ENCODE results near the gene KATNAL1.
"Not testable (repeated sequence)": the region's sequence is repeated elsewhere in the genome, so short reads cannot be mapped to it uniquely, and the experiment has no call there.

KATNAL1 gene

DNA sequence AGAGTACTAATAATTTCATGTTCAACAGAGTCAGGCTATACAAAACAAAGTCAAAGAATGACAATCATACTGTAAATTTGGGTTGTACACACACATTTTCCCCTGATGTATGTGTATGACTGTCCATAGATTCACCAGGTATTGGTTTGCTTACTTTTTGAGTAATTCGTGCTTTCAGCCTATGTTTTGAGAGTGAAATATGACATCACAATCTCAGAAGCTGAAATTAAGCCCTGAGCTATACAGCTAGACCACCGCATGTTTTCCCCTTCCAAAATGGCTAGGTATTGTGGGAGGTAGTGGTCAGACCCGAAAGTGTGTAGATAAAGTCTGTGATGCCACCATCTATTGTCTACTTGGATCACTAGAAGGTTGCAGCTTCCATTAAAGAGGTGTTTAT is 102.8 kb downstream of the KATNAL1 start:
- DNase-seq, result no peak

GRCh38 chr13:30196025-30196424 is 111.3 kb downstream of the KATNAL1 start:
- peak; percentile 20 for DNase-seq

- DNase-seq, result no peak
These were observed 112.4 kb downstream of the KATNAL1 start for GRCh38 chr13:30194906-30195305.

DNA sequence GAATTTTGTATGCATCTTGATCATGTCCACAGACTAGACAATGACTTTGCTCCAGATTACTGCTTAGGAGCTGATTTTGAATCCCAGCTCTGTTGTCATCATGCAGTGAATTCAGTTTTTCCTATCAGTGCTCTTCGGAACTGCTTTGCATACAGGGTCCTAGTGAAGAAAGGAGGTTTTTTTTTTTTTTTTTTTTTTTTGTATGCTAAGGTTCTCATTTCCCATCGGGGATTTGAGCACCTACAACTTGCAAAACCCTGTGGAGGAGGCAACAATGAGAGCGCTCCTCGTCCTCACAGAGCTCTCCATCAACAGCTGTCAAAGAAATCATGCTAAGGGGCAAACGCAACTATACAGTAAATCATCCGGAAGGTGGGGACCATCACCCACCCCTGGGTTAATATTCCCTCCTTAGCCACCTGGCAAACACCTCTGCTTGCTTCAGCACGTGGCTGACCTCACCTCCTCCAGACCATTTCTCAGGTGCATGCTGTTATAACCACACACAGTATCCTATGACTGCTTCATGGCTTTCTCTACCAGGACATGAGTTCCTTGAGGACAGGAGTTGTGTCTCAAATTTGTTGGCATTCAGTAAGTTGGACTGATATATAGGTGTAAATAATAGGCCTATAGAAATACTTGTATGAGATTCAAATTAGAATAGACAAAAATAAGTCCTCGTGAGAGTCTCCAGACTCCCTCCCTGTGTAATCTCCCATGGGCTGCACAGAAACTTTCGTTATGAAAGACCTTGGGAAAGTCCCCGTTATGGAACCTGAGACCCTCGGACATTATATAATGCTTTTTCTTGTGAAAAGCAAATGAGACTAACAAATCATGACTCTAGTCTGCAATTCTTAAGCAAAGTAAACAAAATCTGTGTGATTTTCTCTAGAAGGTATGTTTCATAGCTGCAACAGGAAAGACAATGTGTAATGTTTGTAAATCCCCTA is 113.8 kb downstream of the KATNAL1 start:
- DNase-seq, result no peak

DNA sequence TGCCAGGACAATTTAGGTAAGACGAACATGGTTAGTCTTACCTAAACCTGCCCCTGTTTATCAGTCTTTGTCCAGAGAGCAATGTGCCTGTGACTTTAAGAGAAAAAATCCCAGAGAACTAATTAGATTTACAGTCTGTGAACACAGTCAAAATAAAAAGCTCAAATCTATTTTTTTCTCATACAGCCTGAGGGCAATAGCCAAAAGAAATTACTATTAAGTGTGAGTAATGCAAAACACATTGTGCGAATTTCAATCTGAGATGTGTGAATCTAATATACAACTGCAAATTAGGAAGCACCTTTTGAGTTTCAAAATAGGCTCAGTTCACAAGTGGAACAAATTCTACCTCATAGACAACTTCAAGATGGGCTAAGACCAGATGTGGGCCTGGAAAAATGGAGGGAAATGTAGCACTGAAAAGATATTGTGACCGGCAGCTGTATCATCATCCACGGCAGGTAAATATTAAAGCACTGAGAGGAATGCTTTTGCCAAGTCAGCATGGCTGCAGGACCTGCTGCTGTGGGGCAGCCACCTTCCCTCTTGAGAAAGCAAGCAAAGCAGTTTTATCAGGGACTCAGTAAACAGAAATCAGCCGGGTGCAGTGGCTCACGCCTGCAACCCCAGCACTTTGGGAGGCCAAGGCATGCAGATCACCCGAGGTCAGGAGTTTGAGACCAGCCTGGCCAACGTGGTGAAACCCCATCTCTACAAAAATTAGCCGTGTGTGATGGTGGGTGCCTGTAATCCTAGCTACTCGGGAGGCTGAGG is 114.8 kb downstream of the KATNAL1 start:
- no peak for DNase-seq

DNA sequence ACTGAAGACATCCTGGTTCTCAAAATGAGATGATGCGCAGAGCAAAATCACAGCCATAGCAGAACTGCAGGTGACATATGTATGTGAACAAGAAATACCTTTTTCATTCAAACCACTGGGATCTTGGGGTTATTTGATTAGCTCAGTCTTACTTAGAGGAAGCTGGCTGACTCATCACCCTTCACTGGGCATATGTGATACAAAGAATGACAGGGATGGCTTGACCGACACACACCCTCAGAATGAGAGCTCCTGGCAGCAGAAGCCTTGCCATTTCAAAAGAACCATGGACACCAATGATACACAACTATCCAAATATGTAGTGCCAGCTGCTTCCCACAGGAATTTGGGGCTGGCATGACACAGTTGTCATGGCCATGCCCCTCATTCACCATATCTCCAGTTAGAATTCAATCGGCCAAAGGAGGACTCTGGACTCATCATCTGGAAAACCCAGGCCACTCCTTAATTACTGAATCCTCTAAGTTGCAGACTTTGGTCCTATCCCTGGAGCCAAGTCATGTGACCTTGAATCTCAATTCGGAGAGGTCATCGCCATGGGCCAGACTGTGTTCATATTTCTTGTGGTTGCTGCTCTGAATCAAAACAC is 115.8 kb downstream of the KATNAL1 start:
- DNase-seq, result peak; percentile 46

DNA sequence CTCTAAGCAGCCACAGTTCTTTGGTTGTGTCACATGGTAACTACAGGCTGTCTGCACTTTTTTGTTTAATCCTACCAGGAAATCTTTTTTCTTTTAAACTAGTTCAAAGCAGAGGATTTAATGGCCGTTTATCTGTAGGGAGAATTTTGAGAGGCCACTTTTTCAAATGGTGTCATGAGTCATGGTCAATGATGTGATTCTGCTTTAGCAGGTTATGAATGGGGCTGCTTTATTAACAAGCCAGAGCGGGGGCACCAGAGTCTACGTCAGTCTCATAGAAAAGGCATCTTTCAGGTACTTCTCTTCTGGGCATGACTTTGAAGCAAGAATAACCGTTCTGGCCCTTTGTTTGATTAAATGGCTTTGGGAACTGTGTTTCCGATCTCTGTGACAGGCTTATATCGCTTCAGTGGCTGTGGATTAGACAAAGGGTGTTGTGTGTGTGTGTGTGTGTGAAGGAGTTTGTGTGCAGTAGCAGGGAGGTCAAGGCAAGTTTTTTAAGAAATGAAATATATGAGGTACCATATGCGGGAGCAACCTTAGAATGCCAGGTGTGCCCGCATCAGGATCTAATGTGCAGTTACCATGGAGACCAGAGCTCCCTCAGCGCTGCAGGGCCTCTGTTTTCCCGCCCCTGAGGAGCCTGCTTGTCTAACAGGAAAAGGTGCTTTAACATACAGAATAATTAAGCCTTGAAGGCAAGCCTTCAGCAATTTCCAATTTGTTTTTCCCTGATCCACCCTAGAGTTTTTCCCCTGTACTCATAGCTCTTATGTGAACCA is 120.5 kb downstream of the KATNAL1 start:
- DNase-seq, result no peak

DNA sequence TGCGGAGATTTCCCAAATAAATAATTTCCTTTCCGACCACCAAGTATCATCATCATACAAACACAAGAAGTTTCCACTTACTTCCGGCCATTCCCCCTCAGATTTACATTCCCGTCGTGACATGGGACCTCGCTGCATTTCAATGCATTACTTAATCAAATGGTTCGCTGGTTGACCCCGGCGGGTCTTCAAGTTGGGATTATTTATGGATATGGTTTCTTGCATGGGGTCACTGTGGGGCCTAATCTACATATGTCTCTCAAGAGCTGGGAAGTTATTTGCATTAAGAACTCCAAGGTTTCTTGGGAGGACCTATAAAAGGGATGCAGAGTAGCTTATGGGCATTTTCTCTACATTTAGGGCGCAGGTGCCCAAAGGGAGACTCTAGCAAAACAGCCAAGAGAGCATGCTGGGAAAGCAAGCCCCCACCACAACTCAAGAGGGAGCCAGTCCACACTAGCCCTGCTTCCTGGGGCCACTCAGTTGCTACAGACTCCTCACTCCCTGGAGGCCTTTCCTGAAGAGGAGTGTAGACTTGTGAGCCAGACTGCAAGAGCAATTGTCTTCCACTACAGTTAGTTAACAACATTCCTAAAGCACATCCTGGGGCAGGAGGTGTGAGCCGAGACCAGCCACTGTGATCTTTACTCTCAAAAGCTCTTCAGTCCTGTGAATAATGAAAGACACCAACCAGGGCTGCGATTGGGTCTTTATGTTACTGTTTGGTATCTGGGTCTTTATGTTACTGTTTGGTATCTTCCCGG is 125.3 kb downstream of the KATNAL1 start:
- DNase-seq, result no peak

- no peak for DNase-seq
These were observed 127.6 kb downstream of the KATNAL1 start for GRCh38 chr13:30179597-30180276.

DNA sequence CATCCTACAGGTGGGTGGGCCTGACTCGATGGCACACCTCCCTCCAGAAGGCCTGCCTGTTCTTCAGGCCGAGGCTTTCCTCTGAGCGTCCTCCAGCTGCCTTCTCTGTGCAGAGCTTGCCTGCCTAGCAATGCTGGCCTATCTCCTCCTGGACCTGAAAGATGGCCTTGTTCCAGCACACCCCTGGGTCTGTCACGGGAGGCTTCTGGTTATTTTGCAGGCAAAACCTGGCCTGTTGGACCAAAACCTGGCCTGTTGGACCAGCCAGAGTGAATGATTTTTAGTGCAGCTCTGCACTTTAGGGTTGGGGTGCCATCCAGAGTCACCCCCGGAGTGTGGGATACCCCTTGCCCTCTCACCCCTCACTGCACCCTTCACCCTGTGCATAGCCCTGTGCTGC is 128.4 kb downstream of the KATNAL1 start:
- DNase-seq, result no peak

GRCh38 chr13:30175166-30175565 is 132.2 kb downstream of the KATNAL1 start:
- DNase-seq, result no peak

- DNase-seq, result not testable (repeated sequence)
These were observed 133.1 kb downstream of the KATNAL1 start for GRCh38 chr13:30174250-30174649.

DNA sequence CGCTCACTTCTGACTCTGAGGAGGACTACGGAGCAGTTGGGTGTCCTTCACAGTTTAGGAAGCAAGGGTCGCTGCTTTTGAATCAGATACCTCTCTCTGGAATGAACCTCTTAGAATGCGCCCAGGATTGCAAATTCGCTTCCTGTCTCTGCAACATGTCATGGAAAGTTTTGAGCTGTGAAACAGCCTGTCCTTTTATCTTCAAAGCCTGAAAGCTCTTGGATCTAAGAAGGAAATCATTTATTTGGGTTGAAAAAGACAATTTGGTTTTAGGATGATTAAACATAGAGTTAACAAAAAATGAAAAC is 134.1 kb downstream of the KATNAL1 start:
- no peak for DNase-seq

- DNase-seq, result peak; percentile 45
These were observed 134.6 kb downstream of the KATNAL1 start for GRCh38 chr13:30172593-30173302.

DNA sequence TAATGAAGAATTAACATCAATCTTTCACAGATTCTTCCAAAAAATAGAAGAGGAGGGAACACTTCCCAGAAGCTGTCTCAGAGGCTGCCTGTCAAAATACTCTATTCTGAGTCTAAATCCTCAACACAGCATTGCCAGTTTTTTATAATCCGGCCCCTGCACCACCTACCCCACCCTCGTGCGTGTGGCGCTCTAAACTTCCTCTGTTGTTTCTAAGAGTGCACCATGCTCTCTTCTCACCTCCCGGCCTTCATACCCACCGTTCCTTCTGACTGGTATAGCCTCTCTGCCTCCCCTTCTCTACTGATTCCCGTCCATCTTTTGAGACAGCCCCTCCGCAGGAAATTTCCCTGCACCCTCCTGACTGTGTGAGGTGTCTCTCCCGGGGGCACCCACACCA is 136.8 kb downstream of the KATNAL1 start:
- DNase-seq, result no peak

- no peak for DNase-seq
These were observed 137.9 kb downstream of the KATNAL1 start for GRCh38 chr13:30169442-30169841.

DNA sequence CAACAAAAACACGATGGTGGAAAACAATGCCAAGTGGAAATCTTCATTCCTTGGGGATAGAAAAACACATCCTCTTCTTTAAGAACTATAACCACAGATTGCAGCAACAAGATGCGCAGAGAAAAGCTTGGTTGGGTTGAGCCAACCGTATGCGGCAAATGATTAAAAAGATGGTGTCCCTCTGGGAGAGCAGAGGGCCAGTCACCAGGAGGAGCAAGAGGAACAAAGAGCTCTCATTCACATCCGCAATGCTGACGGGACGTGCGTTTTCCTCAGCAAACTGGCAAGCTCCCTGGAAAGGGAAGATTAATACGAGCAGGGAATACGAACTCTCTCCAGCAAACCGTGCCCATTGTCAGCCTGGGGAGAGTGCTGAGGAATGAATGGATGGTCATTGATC is 141.6 kb downstream of the KATNAL1 start:
- peak; percentile 28 for DNase-seq

- no peak for DNase-seq
These were observed 142.3 kb downstream of the KATNAL1 start for GRCh38 chr13:30165071-30165470.

DNA sequence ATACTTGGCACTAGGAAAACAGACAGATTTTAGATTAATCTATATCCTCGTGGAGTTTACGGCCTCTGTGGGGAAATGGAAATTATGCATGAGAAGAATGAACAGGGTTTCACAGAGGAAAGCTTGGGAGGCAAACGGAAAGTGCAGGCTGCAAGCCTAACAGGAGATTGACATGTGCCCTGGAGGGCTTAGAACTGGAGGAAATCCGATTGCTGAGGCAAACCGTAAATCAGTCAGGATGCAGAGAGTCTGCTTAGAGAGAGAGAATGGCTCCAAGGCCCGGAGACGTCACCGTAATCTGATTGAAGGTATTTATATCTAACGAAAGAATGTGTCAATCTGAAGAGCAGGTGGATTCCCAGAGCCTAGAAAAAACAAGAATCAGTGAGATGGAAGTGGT is 143.2 kb downstream of the KATNAL1 start:
- DNase-seq, result no peak

- no peak for DNase-seq
These were observed 143.9 kb downstream of the KATNAL1 start for GRCh38 chr13:30163441-30163840.

DNA sequence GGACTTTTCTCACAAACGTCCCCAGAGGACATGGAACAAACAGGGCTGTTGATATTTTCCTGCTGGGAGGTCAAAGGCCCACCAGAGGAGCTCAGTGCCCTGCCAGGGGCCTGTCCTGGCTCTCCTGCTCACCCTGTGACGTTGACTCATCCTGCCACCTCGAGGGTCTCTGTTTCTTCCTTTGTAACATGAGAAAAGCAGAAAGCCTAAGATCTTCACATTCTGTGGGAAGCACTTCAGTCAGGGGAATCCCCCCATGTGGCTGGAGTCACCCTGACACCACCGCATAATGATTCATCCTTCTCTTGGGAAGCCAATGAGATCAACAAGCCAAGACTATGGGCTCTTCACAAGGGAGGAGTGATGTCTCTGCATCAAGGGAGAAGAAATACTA is 147.9 kb downstream of the KATNAL1 start:
- DNase-seq, result peak; percentile 85

All from fibroblast of skin of back (primary cell).